K562 (cell line): ENCODE data around the gene C1orf116. TPM values are rescaled to one million over a fixed set of nuclear protein-coding genes. Genes with fewer than 3 reads are reported as not detected.

Experiments used
- E2F6 ChIP-seq, 2 experiments: IDR thresholded peaks; 2 replicates each; pipeline ENCODE4 v1.6.1; 2011; ENCODE audit warnings: borderline replicate concordance in 1 of 2, control low read depth in 1 of 2, low read depth in 1 of 2, low read length in 1 of 2, mild to moderate bottlenecking in 1 of 2, mixed read lengths in 1 of 2, moderate library complexity in 1 of 2; ENCODE audit not compliant: insufficient read depth in 1 of 2, insufficient read length in 1 of 2, poor library complexity in 1 of 2, severe bottlenecking in 1 of 2; ENCODE audit errors: extremely low read depth in 1 of 2
- FOS ChIP-seq: IDR thresholded peaks from 3 replicates; pipeline ENCODE4 v1.6.1; 2011; ENCODE audit not compliant: insufficient read length; ENCODE audit errors: extremely low read depth
- KAT8 ChIP-seq: fragments of 450-650 bp; IDR thresholded peaks from 2 replicates; pipeline ENCODE4 v1.6.1; 2016; ENCODE audit warnings: low read depth, mild to moderate bottlenecking
- NFIX ChIP-seq: fragments of 250-450 bp; sonication (Bioruptor Pico); IDR thresholded peaks from 2 replicates; pipeline ENCODE4 v1.4.0; 2020; ENCODE audit warnings: low read depth, mild to moderate bottlenecking, moderate library complexity
- NR2C2 ChIP-seq, 2 experiments: fragments of 200-800 bp in 1 of 2; sonication (Bioruptor generic) in 1 of 2; sonication (generic) in 1 of 2; formaldehyde crosslinking in 1 of 2; IDR thresholded peaks; 2 replicates each; pipeline versions ENCODE4 v1.6.1 to v1.8.0; 2016 to 2022; ENCODE audit warnings: mild to moderate bottlenecking in 1 of 2, missing compliant biosample characterization in 1 of 2, missing genetic modification characterization in 1 of 2, missing genetic modification reagents in 1 of 2
- POLR2AphosphoS5 ChIP-seq: IDR thresholded peaks from 2 replicates; pipeline ENCODE4 v1.6.1; 2011; ENCODE audit warnings: mild to moderate bottlenecking, low read depth, low read length, moderate library complexity; ENCODE audit not compliant: control insufficient read depth, insufficient read depth
- POU5F1 ChIP-seq: fragments of 150-350 bp; IDR thresholded peaks from 2 replicates; pipeline ENCODE4 v1.6.1; 2014; ENCODE audit warnings: borderline replicate concordance, low read length, low read depth, mild to moderate bottlenecking; ENCODE audit not compliant: partially characterized antibody
- PRPF4 ChIP-seq: fragments of 200-400 bp; formaldehyde crosslinking; IDR thresholded peaks from one replicate; pipeline ENCODE4 v1.6.1; 2017; ENCODE audit warnings: low read length, low read depth, mild to moderate bottlenecking; ENCODE audit not compliant: insufficient read depth, poor library complexity, severe bottlenecking
- ZNF12 ChIP-seq: sonication (generic); formaldehyde crosslinking; IDR thresholded peaks from 2 replicates; pipeline ENCODE4 v1.4.0; 2020; ENCODE audit warnings: mild to moderate bottlenecking, missing genetic modification reagents
- ZNF407 ChIP-seq: fragments of 450-650 bp; IDR thresholded peaks from 2 replicates; pipeline ENCODE4 v1.6.1; 2016; ENCODE audit warnings: low read depth
- ZNF431 ChIP-seq: sonication (generic); formaldehyde crosslinking; IDR thresholded peaks from 2 replicates; pipeline ENCODE4 v1.8.0; 2022; ENCODE audit warnings: mild to moderate bottlenecking, missing genetic modification reagents
- ZNF589 ChIP-seq: fragments of 200-800 bp; sonication (Bioruptor generic); IDR thresholded peaks from 2 replicates; pipeline ENCODE4 v1.6.1; 2016; ENCODE audit warnings: low read depth, missing genetic modification characterization, missing compliant biosample characterization
- polyA plus RNA-seq, 8 experiments: library from polyadenylated mRNA; depleted of rRNA in 4 of 8; stranded (reverse) in 5 of 8; unstranded in 3 of 8; fragments of >200 nt; fragmentation: Nextera tagmentation in 2 of 8; fragmentation: Illumina TruSeq in 1 of 8; extraction: Ambion mirVana in 2 of 8; extraction: Trizol in 1 of 8; gene quantifications; 2 replicates each; pipeline versions ENCODE4 v1.2.1 to v1.2.3, GENCODE V29; 2011 to 2014; ENCODE audit warnings: inconsistent platforms in 1 of 8, missing spikeins in 1 of 8
- total RNA-seq, 7 experiments: library from RNA; depleted of rRNA in 6 of 7; stranded (reverse); fragments of >200 nt in 6 of 7; fragmentation: Illumina TruSeq in 2 of 7; extraction: Trizol in 2 of 7; gene quantifications; 2 replicates each; pipeline versions ENCODE4 v1.2.1 to v1.2.3, GENCODE V29; 2011 to 2021; ENCODE audit warnings: low replicate concordance in 1 of 7

C1orf116 gene
- total and polyA plus RNA-seq, 9 of the 15 experiments (the other 6 are each of a cell fraction or from before 2014, with no cell fraction given), result 0.62 to 3.0 (median 0.95) TPM

- TF ChIP-seq ZNF407 (no peak), NR2C2 (CRISPR knock-in tag; IDR thresholded peaks at IDR 0.05) (peak; percentile 75), NR2C2 (tag; IDR thresholded peaks at IDR 0.05) (peak; percentile 52), E2F6 (IDR thresholded peaks at IDR 0.05; ENCODE audit: borderline replicate concordance in 1 of 2, extremely low read depth in 1 of 2, insufficient read depth in 1 of 2, insufficient read length in 1 of 2, low read depth in 1 of 2, low read length in 1 of 2, poor library complexity in 1 of 2, severe bottlenecking in 1 of 2) (peak in 1 of 2 experiments; percentile 19), PRPF4 (no peak), ZNF589 (CRISPR knock-in tag) (no peak), NFIX (CRISPR knock-in tag) (no peak), ZNF12 (CRISPR knock-in tag) (peak; percentile 93), POU5F1 (no peak), FOS (no peak), ZNF431 (no peak), POLR2AphosphoS5 (peak; percentile 91), KAT8 (no peak)
Measured at GRCh38 chr1:207050480-207051190, 18.1 kb upstream of the C1orf116 start (continued).
